H9 (cell line): ENCODE data around the gene SMARCC2. TPM values are rescaled to one million over a fixed set of nuclear protein-coding genes. Genes with fewer than 3 reads are reported as not detected.

ENCODE experiments used
- DNase-seq: peaks from one replicate; pipeline ENCODE4 v3.0.0-alpha.2; 2017
- H2AFZ ChIP-seq: one replicate; pipeline ENCODE4 v1.6.1; 2013; ENCODE audit warnings: mild to moderate bottlenecking, low read length, control low read depth, moderate library complexity
- H2AK5ac ChIP-seq: 2 replicates; pipeline ENCODE4 v1.6.1; 2013; ENCODE audit warnings: low read length, control low read depth, mixed read lengths; ENCODE audit not compliant: insufficient read length
- H2BK120ac ChIP-seq: one replicate; pipeline ENCODE4 v1.6.1; 2013; ENCODE audit warnings: low read depth, mild to moderate bottlenecking, low read length, control low read depth, inconsistent platforms; ENCODE audit not compliant: poor library complexity, severe bottlenecking
- H2BK12ac ChIP-seq: 2 replicates; pipeline ENCODE4 v1.6.1; 2013; ENCODE audit warnings: low read length, control low read depth, mixed read lengths, low read depth; ENCODE audit not compliant: insufficient read length
- H2BK15ac ChIP-seq: 2 replicates; pipeline ENCODE4 v1.6.1; 2013; ENCODE audit warnings: low read depth, low read length, control low read depth
- H2BK20ac ChIP-seq: one replicate; pipeline ENCODE4 v1.6.1; 2013; ENCODE audit warnings: low read depth, mild to moderate bottlenecking, low read length, control low read depth, inconsistent platforms; ENCODE audit not compliant: poor library complexity, severe bottlenecking
- H2BK5ac ChIP-seq: 2 replicates; pipeline ENCODE4 v1.6.1; 2013; ENCODE audit warnings: low read length, control low read depth, mixed read lengths; ENCODE audit not compliant: insufficient read length
- H3K14ac ChIP-seq: 2 replicates; pipeline ENCODE4 v1.6.1; 2013; ENCODE audit warnings: low read length, control low read depth; ENCODE audit not compliant: insufficient read depth
- H3K18ac ChIP-seq: 2 replicates; pipeline ENCODE4 v1.6.1; 2013; ENCODE audit warnings: low read depth, mild to moderate bottlenecking, mixed read lengths, low read length, control low read depth; ENCODE audit not compliant: insufficient read length
- H3K23ac ChIP-seq: 2 replicates; pipeline ENCODE4 v1.6.1; 2013; ENCODE audit warnings: low read length, control low read depth, mixed read lengths, low read depth; ENCODE audit not compliant: insufficient read length
- H3K23me2 ChIP-seq: 2 replicates; pipeline ENCODE4 v1.6.1; 2013; ENCODE audit warnings: low read depth, mild to moderate bottlenecking, mixed read lengths, low read length, control low read depth; ENCODE audit not compliant: insufficient read length, poor library complexity, severe bottlenecking
- H3K27ac ChIP-seq: 2 replicates; pipeline ENCODE4 v1.5.1; 2013; ENCODE audit warnings: low read length, control low read depth, mixed read lengths, low read depth; ENCODE audit not compliant: insufficient read length
- H3K27me3 ChIP-seq: 2 replicates; pipeline ENCODE4 v1.6.1; 2013; ENCODE audit warnings: low read length, control low read depth, inconsistent platforms; ENCODE audit not compliant: insufficient read depth
- H3K4ac ChIP-seq: 2 replicates; pipeline ENCODE4 v1.6.1; 2013; ENCODE audit warnings: low read depth, mild to moderate bottlenecking, control low read depth, inconsistent platforms, low read length, moderate library complexity
- H3K4me1 ChIP-seq: 2 replicates; pipeline ENCODE4 v1.6.1; 2013; ENCODE audit warnings: low read length, control low read depth, inconsistent platforms; ENCODE audit not compliant: insufficient read depth
- H3K4me2 ChIP-seq: 2 replicates; pipeline ENCODE4 v1.6.1; 2013; ENCODE audit warnings: low read length, control low read depth, mixed read lengths; ENCODE audit not compliant: insufficient read length, insufficient read depth
- H3K56ac ChIP-seq: 2 replicates; pipeline ENCODE4 v1.6.1; 2013; ENCODE audit warnings: low read depth, mild to moderate bottlenecking, mixed read lengths, low read length, control low read depth; ENCODE audit not compliant: insufficient read length
- H3K79me1 ChIP-seq: 2 replicates; pipeline ENCODE4 v1.6.1; 2013; ENCODE audit warnings: low read depth, mild to moderate bottlenecking, moderate library complexity, low read length, control low read depth, inconsistent platforms; ENCODE audit not compliant: insufficient read depth, poor library complexity, severe bottlenecking
- H3K79me2 ChIP-seq: 2 replicates; pipeline ENCODE4 v1.6.1; 2013; ENCODE audit warnings: low read length, control low read depth, inconsistent platforms; ENCODE audit not compliant: insufficient read depth
- H3K9ac ChIP-seq: 2 replicates; pipeline ENCODE4 v1.6.1; 2013; ENCODE audit warnings: low read length, control low read depth, mixed read lengths; ENCODE audit not compliant: insufficient read length; ENCODE audit errors: extremely low read depth
- H3K9me3 ChIP-seq: one replicate; pipeline ENCODE4 v1.6.1; 2013; ENCODE audit warnings: low read depth, low read length, inconsistent platforms; ENCODE audit not compliant: control insufficient read depth
- H3T11ph ChIP-seq: one replicate; pipeline ENCODE4 v1.6.1; 2013; ENCODE audit warnings: mild to moderate bottlenecking, low read length, control low read depth, inconsistent platforms
- H4K20me1 ChIP-seq: one replicate; pipeline ENCODE4 v1.6.1; 2013; ENCODE audit not compliant: control insufficient read depth, insufficient read length, insufficient read depth
- H4K5ac ChIP-seq: 2 replicates; pipeline ENCODE4 v1.6.1; 2013; ENCODE audit warnings: low read depth, mild to moderate bottlenecking, mixed read lengths, low read length, control low read depth; ENCODE audit not compliant: insufficient read length
- H4K8ac ChIP-seq: replicated peaks from 2 replicates; pipeline ENCODE4 v1.6.1; 2013; ENCODE audit warnings: low read length, control low read depth, mixed read lengths, low read depth; ENCODE audit not compliant: insufficient read length
- H4K91ac ChIP-seq: 2 replicates; pipeline ENCODE4 v1.6.1; 2013; ENCODE audit warnings: low read depth, mild to moderate bottlenecking, moderate library complexity, mixed read lengths, low read length, control low read depth; ENCODE audit not compliant: insufficient read length
- H3K27ac Mint-ChIP-seq, 3 experiments: 2 replicates in 2 of 3; 3 replicates in 1 of 3; pipeline ENCODE4 v1.8.0; 2020 to 2021; ENCODE audit warnings: mixed read lengths in 3 of 3, mild to moderate bottlenecking in 1 of 3, moderate library complexity in 1 of 3
- H3K27me3 Mint-ChIP-seq: 2 replicates; pipeline ENCODE4 v1.8.0; 2021; ENCODE audit warnings: low read depth, mild to moderate bottlenecking, moderate library complexity, mixed read lengths
- H3K36me3 Mint-ChIP-seq, 3 experiments: 2 replicates in 2 of 3; 3 replicates in 1 of 3; pipeline ENCODE4 v1.8.0; 2020 to 2021; ENCODE audit warnings: low read depth in 3 of 3, mixed read lengths in 3 of 3; ENCODE audit not compliant: insufficient read depth in 1 of 3
- H3K4me1 Mint-ChIP-seq, 2 experiments: 2 replicates each; pipeline ENCODE4 v1.8.0; 2020; ENCODE audit warnings: mixed read lengths in 2 of 2
- H3K4me3 Mint-ChIP-seq, 2 experiments: 2 replicates in 1 of 2; 3 replicates in 1 of 2; pipeline ENCODE4 v1.8.0; 2020 to 2021; ENCODE audit warnings: mild to moderate bottlenecking in 2 of 2, mixed read lengths in 2 of 2, moderate library complexity in 1 of 2
- H3K9me3 Mint-ChIP-seq, 2 experiments: 2 replicates in 1 of 2; 3 replicates in 1 of 2; pipeline ENCODE4 v1.8.0; 2020; ENCODE audit warnings: mild to moderate bottlenecking in 2 of 2, mixed read lengths in 2 of 2, moderate library complexity in 1 of 2
- WGBS: extraction: QIAGEN DNeasy Blood & Tissue Kit; methylation state at CpG from one replicate; pipeline ENCODE4 v1.1.7; 2013; ENCODE audit warnings: missing lambda C conversion rate, low lambda C conversion rate, mixed read lengths; ENCODE audit not compliant: insufficient read length; ENCODE audit errors: extremely low coverage; 5-methylcytosine and 5-hydroxymethylcytosine counted together
- total RNA-seq: library from RNA; stranded (reverse); gene quantifications from 2 replicates; pipeline ENCODE4 v1.2.1, GENCODE V29; 2021
- TF ChIP-seq, protein P1 (sequence below): fragments of 200-600 bp; sonication (generic); conservative IDR thresholded peaks from 3 replicates; pipeline ENCODE4 v1.8.0; 2021; ENCODE audit warnings: antibody characterized with exemption, mild to moderate bottlenecking

SMARCC2 gene
- total RNA-seq, 1 experiment from 2014 or later = 86.9 TPM

DNA sequence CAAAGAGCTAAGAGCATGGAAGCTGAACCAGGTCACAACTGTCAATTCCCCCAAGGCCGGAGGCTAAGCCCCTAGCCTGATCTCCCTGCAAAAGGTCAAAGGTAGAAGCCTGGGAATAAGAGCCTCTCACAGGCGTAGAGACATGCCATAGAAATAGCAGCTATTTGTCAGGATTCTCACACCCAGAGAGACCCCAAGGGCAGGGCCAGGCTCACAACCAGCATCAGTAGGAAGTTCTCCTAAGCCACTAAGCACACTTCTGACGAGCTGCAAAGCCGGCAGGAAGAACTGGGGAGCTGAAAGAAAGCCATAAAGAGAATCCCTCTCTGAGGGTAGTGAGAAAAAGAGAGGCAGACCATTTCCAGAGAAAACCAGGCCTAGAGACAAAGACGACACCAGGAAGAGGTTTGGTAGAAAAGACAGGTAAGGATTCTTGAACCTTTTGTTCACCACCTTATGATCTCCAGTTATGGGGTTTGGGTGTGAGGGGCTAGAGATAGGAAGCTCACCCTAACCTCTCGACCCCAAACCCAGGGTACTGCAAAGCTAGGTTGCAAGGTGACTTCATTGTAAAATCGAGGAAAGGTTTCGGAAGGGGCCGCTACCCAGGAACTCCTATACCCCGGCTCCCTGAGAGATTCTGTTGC lies 1.0 kb downstream of the SMARCC2 start:
- H3K79me1 ChIP-seq = peaks cover 6% of the 10 kb centered on the region
- H3K23ac ChIP-seq = no peak overlapping the region
- peaks cover 8% of the 10 kb centered on the region; the same call in 1 of the 2 replicates for H3K79me2 ChIP-seq
- Mint-ChIP-seq H3K27ac (peak overlapping the region; percentile 82 to 97 (median 94)), H3K9me3 (0 out of 5 replicates have a peak, but pooled peaks cover 0 to 3% of the 10 kb centered on the region in 2 experiments), H3K36me3 (peaks cover 34 to 52% (median 45%) of the 10 kb centered on the region in 3 experiments; a peak in 6 of 7 replicates), H3K4me3 (peak overlapping the region; percentile 91 to 98), H3K4me1 (peaks cover 21 to 23% of the 10 kb centered on the region in 2 experiments), H3K27me3 (peaks cover 3% of the 10 kb centered on the region; the same call in 1 of the 2 replicates)
- no peaks in the 10 kb centered on the region for H3K27me3 ChIP-seq
- H2BK20ac ChIP-seq = no peak overlapping the region
- H3K4me1 ChIP-seq = peaks cover 8% of the 10 kb centered on the region
- no peak overlapping the region for H3K56ac ChIP-seq
- no peak overlapping the region for H2BK5ac ChIP-seq
- no peak overlapping the region for H3T11ph ChIP-seq
- no peak overlapping the region for H3K27ac ChIP-seq
- no peak overlapping the region for H2BK12ac ChIP-seq
- no peak overlapping the region for H2BK15ac ChIP-seq
- no peak overlapping the region for H2AK5ac ChIP-seq
- H3K18ac ChIP-seq = no peak overlapping the region
- H4K20me1 ChIP-seq = no peaks in the 10 kb centered on the region
- peaks cover 12% of the 10 kb centered on the region for H3K23me2 ChIP-seq
- peak overlapping the region; percentile 79 for H3K4me2 ChIP-seq
- no peaks in the 10 kb centered on the region for H3K9me3 ChIP-seq
- no peak overlapping the region for H4K5ac ChIP-seq
- no peak overlapping the region for H4K8ac ChIP-seq
- H3K9ac ChIP-seq = peak overlapping the region; percentile 56
- H3K14ac ChIP-seq = no peak overlapping the region
- H4K91ac ChIP-seq = no peak overlapping the region
- WGBS = no CpG with 5 or more reads among the region's 10 CpGs
- no peak overlapping the region for H2BK120ac ChIP-seq
- H3K4ac ChIP-seq = no peak overlapping the region
- TF ChIP-seq, protein P1, sequence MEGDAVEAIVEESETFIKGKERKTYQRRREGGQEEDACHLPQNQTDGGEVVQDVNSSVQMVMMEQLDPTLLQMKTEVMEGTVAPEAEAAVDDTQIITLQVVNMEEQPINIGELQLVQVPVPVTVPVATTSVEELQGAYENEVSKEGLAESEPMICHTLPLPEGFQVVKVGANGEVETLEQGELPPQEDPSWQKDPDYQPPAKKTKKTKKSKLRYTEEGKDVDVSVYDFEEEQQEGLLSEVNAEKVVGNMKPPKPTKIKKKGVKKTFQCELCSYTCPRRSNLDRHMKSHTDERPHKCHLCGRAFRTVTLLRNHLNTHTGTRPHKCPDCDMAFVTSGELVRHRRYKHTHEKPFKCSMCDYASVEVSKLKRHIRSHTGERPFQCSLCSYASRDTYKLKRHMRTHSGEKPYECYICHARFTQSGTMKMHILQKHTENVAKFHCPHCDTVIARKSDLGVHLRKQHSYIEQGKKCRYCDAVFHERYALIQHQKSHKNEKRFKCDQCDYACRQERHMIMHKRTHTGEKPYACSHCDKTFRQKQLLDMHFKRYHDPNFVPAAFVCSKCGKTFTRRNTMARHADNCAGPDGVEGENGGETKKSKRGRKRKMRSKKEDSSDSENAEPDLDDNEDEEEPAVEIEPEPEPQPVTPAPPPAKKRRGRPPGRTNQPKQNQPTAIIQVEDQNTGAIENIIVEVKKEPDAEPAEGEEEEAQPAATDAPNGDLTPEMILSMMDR = no peak
- DNase-seq = no peak
- no peak overlapping the region for H2AFZ ChIP-seq
